Kasumi-1 (cell line): ENCODE results near the gene RPAP2.
"Not testable (repeated sequence)": the region's sequence is repeated elsewhere in the genome, so short reads cannot be mapped to it uniquely, and the experiment has no call there.

Experiments used
- DNase-seq, 2 experiments: peaks; one replicate each; lab custom pipeline; 2025; lab: John Stamatoyannopoulos, UW

RPAP2 gene

DNA sequence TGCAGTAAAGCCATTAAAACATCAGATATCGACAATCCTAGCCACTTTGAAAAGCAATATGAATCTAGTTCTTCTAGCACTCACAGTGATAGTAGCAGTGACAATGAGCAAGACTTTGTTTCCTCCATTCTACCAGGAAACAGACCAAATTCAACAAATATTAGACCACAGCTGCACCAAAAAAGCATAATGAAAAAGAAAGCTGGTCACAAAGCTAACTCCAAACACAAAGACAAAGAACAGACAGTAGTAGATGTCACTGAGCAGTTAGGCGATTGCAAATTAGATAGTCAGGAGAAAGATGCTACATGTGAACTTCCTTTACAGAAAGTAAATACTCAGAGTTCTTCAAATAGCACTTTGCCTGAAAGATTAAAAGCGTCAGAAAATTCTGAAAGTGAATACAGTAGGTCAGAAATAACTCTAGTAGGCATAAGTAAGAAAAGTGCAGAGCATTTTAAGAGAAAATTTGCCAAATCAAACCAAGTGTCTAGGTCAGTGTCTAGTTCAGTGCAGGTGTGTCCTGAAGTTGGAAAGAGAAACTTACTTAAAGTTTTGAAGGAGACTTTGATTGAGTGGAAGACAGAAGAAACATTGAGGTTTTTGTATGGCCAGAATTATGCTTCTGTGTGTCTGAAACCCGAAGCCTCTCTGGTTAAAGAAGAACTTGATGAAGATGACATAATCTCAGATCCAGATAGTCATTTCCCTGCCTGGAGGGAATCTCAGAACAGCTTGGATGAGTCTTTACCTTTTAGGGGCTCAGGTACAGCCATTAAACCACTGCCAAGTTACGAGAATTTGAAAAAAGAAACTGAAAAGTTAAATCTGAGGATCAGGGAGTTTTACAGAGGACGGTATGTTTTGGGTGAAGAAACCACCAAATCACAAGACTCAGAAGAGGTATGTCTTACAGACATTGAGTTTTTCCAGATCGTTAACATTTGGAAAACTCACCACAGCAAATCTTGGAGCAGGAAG, 24.9 kb downstream of the RPAP2 start:
- no peak for DNase-seq

DNA sequence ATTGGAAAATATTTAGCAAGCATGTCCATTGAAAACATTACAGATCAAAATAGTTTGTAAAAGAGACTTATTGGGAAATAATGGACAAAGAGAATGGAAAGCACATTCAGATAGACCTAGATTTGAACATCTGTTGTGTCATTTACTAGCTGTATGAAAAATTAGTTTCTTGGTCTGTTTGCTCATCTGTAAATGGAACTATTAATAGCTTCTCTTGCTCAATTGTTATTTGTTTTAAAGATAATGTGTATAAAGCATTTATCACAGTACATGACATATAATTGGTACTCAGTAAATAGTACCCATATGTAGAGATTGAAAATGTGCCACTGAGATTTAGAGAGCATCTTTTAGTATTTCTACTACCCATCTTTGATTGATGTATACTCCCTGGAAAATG, 25.9 kb downstream of the RPAP2 start:
- DNase-seq, result no peak

DNA sequence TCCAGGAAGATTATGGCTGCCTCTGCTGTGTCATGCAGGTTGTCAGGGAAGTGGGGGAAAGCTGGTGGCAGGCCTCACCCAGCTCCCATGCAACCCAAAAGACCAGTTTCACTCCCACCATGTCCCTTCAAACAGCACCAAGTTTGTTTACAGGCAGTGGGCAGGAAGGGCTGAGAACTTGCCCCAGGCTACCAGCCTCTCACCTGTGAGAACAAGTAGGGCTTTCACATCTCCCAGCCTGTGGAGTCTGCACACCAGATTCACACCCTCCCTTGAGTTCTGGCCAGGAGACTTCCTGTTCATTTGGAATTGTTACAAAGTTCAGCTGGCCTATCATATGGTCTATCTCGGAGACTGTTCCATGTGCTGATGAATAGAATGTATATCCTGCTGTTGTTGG, 27.8 kb downstream of the RPAP2 start:
- DNase-seq, result no peak

DNA sequence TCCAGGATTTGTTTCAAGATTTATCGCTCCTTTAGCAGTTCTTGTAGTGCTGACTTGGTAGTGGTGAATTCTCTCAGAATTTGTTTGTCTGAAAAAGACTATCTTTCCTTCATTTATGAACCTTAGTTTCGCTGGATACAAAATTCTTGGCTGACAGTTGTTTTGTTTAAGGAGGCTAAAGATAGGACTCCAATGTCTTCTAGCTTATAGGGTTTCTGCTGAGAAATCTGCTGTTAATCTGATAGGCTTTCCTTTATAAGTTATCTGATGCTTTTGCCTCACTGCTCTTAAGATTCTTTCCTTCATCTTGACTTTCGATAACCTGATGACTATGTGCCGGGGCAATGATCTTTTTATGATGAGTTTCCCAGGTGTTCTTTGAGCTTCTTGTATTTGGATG, 28.9 kb downstream of the RPAP2 start:
- no peak for DNase-seq

DNA sequence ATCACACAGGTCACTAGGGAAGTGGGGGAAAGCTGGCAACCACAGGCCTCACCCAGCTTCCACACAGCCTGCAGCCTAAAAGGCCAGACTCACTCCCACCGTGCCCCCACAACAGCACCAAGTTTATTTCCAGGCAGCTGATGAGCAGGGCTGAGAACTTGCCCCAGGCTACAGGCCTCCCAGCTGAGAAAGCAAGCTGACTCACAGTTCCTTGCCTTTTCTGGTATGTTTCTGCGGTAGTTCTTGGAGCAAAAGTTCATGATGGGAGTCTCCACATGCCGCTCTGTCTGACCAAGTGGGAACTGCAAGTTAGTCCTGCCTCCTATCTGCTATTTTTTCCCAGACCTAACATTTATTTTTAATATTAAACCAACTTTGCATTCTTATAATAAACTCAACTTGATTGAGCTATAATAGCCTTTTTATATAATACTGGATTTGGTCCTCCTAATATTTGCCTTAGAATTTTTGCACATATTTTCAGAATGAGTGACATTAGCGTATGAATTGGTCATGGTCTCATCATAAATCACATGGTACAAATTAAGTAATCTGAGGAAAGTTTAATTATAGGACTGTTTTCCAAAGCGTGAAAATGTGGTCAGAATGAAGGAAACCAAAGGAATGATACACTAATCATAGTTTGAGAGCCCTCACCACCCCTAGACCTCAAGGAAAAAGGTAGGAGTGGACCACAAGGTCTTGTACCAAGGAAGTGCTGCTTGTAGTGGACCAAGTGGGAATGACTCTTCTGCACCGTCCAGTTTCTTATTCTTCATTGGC, 30.7 kb downstream of the RPAP2 start:
- no peak for DNase-seq

DNA sequence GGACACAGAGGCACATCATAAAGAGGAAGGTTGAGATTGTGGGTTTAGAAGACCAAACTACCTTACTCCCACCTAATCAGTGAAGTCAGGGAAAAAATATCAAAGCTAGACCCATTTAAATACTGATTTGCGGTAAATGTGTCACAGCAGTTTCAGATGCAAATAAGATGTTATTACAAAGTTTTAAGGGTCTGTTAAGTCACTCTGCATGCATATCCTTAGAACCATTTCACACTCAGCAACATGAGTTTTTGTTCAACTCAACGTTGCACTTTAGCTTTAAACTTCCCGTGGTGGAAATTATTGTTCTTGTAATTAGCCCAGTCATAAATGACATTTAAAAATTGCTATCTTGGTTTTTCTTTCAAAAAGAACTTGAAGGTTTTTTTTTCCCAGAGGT, 34.8 kb downstream of the RPAP2 start:
- no peak for DNase-seq

DNA sequence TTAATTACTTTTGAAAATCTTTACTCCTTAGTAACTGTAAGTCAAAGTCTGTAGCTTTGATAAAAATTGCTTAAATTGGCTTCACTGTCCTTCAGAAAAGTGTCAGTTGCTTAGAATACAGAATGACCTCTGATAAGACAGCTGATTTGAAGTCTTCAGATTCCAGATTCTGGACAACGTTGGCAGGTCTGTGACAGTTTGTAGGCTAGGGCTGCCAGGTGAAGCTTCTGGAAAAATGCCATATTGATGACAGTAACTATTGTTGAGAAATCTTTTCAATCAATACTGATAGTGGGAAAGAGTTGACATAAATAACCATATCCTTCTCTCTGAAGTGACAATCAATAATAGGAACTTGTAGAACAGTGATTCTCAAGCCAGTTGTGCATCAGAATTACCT, 41.3 kb downstream of the RPAP2 start:
- no peak for DNase-seq

DNA sequence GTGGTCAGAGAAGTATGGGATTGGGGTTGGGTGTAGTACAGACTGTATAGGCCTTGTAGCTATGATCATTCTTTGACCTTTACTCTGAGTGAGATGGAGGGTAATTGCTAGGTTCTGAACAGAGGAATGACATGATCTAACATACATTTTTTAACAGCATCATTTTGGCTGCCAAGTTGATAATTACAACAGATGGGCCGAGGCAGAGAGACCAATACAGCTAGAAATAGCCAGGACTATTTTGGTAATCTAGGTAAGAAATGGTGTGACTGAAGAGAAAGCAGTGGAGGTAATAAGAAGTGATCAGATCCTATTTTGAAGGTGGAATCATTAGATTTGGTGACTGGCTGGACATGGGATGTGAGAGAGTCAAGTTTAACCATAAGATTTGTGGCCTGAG, 43.5 kb downstream of the RPAP2 start:
- DNase-seq, result no peak

DNA sequence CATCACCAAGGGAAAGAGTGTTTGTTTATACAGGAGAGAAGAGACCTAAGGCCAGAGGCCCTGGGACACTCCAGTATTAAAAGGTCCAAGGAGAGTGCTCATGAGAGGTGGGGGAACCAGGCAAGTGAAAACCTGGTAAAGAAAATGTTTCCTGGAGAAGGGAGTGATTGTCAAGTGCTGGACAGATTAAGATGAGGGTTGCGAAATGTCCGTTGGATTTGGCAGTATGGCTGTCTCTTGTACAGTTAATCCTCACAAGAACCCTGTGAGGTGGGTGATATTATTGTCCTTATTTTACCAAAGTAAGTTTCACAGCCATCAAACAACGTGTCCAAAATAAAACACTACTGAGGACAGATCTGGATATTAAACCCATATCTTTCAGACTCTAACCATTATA, 44.2 kb downstream of the RPAP2 start:
- DNase-seq, result no peak

DNA sequence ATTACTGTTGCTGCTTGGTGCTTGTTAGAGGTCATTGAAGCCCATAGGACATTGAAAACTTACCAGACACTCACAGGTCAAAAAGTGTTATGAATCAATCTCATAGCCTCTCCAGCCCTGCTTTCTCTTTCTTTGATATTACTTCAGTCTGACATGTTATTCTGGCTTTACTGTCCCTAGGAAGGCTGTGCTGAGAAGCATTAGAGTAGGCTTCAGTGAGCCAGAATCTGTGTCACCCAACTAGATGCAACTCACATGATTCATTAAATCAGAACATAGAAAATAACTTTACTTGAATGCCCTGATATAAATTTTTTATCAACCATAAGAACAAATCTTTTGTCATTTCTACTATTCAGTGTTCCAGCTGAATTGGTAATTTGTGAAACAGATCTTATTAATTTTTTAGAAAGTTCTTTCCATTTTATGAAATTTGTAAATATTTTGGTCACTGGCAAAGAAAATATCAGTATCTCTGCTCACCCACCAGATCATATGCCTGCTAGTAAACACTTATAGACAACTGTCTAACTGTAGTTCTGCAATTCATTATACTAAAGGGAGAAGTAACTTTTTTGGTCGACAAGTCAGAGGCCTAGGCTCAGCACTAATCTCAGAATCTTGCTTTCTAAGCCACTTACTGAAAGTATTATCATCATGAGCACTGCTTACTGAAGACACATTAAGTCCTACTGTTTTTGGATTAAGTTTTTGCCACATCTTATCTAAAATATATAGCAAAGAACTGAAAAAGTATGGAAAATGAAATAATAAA, 48.2 kb downstream of the RPAP2 start:
- DNase-seq, result peak; percentile 16 to 28

DNA sequence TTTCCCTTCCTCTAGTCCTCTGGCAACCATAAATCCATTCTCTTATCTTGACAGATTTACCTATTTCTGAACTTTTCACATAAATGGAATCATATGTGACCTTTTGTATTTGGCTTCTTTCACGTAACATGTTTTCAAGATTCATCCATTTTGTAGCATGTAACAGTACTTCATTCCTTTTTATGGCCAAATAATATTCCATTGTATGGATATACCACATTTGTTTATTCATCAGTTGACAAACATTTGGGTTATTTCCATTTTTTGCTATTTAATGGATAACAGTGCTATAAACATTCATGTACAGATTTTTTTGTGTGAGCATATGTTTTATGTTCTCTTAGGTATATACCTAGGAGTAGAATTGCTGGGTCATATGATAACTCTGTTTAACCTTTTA, 54.0 kb downstream of the RPAP2 start:
- DNase-seq, result no peak

DNA sequence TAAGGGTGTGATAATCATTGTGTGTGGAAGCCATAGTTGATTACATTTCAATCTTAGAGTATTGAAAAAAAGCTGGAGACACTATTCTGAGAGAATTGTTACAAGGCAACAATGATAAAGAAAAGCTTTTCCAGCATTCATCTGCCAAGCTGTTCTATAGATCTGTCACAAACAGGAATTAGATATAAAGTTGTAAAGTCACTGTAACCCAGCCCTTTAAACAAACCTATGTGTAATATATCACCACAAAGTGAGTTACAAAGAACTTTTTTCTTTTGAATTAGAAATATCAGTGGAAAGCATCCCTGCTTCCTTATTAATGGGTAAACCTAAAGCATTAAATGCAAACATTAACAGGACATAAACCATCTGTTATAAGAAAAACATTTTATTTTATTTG, 55.4 kb downstream of the RPAP2 start:
- DNase-seq, result no peak

DNA sequence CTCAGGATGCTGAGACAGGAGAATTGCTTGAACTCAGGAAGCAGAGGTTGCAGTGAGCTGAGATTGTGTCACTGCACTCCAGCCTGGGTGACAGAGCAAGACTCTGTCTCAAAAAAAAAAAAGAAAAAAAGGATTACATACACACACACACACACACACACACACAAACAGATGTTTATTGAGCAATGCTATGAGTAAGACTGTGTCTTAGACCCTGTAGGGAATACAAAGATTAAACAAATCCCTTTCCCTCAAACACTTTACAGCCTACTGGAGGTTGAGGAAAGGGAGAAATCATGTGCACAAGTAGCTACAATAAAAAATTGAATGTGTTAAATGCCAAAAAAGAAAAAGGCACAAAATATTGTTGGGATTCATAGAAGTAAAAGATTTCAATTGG, 58.1 kb downstream of the RPAP2 start:
- DNase-seq, result no peak

DNA sequence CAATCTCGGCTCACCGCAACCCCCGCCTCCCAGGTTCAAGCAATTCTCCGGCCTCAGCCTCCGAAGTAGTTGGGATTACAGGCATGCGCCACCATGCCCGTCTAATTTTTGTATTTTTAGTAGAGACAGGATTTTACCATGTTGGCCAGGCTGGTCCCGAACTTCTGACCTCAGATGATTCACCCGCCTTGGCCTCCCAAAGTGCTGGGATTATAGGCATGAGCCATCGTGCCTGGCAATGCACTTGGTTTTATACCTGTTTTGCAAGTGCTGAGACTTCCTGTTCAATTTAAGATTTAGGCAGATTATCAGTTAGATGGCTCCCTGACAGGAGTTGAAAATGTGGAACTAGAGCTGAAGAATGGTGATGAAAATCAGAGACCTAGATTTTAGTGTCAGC, 60.5 kb downstream of the RPAP2 start:
- not testable (repeated sequence) for DNase-seq

DNA sequence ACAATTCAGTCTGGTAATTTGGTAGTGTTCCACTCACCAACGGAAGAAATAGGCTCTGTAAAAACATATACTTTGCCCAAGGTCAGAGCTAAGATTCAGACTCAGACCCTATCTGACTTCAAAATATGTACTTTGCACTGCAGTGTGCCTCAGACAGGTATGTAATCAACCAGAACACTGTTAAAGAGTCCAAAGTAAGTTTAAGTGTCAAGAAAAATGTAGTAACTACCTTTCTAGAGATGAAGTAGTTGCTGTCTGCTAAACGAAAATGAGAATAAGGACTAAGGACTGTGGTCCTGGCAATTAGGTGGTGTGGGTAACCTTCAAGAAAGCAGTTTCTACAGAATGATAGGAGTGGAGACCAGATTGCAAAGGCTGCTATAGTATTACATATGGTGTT, 61.1 kb downstream of the RPAP2 start:
- no peak for DNase-seq

DNA sequence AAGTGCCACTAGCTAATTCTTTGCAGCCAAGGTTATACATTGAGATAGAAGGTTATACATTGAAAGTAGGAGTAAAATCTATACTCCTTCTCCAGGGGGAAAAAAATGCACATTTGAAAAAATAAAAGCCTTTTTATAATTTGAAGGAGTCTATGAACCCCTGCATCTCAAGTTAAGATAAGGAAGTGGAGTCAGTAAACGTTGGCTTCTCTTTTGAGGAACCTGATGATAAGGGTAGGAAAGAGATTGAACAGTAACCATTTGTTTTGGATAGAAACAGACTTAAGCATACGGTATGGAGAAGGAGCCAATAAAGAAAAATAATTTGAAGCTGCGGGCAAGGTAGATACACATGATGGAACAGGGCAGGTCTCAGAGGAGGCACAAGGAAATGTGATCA, 64.1 kb downstream of the RPAP2 start:
- peak; percentile 20 to 38 for DNase-seq

DNA sequence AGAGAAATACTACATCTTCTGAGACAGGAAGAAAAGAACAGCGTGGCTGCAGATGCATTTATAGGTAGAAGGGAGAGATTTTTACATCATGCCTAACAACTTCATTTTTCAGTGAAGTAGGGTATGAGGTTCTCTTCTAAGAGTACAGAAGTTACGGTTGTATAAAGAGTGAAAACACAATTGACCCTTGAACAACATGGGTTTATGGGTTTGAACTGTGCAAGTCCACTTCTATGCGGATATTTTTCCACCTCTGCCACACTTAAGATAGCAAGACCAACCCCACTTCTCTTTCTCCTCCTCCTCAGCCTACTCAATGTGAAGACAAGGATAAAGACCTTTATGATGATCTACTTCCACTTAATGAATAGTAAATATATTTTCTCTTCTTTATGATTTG, 64.5 kb downstream of the RPAP2 start:
- no peak for DNase-seq

DNA sequence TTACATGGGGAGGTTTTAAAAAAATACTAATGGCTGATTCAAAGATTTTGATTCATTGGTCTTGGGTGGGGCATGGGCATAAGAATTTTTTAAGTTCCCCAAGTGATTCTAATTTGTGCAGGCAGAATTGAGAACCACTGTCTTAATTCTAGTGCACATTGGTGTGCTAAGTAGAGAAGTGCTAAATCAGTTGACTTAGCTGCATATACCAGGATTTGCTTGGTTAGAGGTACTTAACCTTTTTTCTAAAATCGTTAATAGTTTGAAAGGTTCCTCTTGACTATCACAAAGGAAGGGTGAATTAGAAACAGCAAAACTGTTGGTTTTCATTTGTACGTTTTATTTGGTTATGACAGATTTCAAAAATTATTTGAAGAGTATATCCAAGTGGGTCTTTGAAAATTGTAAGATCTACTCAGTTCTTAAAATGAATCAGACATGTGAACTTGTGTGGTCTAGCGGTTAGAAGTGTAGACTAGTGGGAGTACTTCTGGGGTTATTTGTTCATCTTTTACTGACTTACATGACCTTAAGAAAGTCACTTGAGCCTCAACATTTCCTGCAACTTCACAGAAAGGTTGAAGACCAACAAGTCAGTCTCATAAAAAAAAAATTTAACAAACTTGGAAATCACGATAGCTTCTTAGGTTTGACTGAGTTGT, 66.7 kb downstream of the RPAP2 start:
- no peak for DNase-seq

DNA sequence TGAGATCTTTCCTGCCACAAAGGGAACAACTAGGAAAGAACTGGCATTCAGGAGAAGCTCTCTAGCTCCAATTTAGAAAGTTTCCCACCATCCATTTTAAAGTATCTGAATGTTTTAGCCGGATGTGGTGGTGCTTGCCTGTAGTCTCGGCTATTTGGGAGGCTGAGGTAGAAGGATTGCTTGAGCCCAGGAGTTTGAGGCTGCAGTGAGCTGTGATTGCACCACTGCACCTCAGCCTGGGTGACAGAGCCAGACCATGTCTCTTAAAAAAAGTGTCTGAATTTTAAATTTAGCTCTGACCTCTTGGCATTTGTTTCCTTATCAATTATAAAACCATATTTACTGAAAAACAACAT, 67.2 kb downstream of the RPAP2 start:
- DNase-seq, result no peak

DNA sequence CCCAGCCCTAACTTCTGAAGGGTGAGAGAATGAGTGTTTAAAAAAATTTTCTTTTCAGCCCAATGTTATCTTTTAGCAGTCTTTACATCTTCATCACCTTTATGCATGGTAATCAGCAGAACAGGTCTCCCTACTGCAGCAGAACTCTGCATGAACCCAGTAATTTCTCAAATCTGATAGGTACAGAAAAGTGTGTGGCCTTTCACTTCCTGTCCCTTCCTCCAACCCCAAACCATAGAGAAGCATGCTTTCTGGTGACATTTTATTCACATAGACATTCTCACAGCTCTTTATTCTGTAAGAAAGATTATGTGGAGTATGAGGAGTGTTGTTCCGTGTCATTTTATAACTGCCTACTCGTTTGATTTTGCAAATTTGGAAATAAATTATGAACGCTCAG, 68.6 kb downstream of the RPAP2 start:
- no peak for DNase-seq

DNA sequence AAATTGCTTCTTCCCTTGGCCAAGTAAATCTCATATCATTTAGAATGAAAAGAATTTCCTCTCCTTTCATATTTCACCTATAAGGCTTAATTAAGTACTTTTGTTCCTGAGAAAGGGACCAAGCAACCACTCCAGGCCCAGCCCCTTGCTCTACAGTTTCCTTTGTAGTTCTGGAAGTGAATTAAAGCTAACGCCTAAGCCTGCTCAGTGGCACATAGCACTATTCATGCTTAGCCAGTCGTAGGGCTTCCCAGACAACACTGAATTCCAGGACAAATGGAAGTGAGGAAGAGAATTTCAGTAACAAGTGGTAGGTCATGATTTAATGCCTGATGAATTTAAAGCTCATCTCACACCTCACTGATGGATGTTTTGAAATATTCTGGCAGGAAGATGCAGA, 73.3 kb downstream of the RPAP2 start:
- DNase-seq, result no peak

DNA sequence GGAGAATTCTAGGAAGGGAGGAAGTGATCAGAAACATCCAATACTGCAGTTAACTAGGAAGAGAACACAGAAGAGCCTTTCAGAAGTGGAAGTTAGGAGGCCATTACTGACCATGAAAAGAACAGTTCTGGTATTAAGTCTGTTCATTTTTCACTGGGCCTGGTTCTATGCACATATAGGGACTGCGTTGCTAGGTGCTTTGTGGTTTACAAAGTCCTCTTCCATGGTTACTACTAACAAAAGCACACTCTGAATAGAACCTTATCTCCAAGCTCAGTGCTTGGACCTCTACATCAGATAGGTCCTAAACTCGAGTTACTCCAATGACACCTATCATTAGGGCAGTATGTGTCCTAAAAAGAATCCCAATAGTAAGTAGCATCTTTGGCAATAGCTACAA, 75.4 kb downstream of the RPAP2 start:
- no peak for DNase-seq
